CD4-positive, alpha-beta T cell treated with Interleukin-21 for 1 hour (primary cell): ENCODE results near the gene SLC5A10.
A peak's percentile ranks its signal among the peaks of the same experiment; 100 is the strongest.
"Not testable (repeated sequence)": the region's sequence is repeated elsewhere in the genome, so short reads cannot be mapped to it uniquely, and the experiment has no call there.

Experiments used
- DNase-seq: peaks from one replicate; pipeline ENCODE4 v3.0.0-alpha.2; 2020

The SLC5A10 gene

DNA sequence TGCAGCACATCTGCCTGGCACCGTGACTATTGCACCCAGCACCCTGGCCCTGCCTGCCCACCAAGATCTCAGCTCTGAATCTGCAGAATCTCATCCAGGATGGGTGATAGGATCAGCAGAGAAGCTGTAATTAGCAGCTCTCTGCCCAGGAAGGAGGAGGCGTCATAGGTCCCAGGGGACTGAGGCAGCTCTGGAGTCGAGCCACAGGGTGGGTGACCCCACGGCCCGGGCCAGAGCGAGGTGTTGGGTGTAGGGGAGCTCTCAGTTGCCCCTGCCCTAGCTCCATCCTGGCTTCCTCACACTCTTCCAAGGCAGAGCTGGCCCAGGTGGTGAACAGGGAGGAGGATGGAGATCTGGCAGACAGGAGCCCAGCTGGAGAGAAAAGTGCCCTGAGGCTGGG is 70.8 kb downstream of the SLC5A10 start:
- DNase-seq, result no peak

DNA sequence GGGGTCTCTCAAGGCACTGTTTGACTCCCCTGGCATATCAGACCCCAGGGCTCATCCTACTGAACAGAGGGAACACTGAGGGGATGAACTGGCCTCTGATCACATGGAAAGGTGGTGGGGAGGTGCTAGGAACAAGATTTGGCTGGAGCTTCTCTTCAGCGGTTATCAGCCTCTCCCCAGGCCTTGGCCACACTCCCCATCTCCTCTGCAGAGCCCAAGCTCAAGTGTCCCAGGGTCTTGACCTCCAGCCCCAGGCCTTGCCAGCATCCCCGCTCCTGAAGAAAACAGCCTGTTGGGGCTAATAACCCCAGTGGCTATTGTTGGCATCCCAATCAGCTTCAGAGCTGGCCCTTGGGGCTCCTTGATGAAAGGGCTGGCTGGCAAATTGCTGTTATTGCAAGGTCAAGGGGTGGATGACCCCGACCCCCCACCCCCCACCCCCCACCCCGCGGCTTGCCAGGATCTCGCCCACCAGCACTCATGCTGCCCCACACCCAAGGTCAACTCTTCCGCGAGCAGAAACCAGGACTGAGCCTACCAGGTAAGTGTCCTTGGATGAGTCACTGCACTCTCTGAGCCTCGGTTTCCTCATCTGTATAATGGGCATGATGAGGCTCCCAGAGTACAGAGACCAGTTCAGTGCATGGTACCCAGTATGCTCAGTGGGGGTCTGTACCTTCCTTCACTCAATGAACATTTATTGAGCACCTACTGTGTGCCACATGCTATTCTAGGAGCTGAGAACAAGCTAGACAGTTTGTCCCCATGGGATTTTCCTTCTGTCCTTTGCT is 71.4 kb downstream of the SLC5A10 start:
- DNase-seq, result no peak

DNA sequence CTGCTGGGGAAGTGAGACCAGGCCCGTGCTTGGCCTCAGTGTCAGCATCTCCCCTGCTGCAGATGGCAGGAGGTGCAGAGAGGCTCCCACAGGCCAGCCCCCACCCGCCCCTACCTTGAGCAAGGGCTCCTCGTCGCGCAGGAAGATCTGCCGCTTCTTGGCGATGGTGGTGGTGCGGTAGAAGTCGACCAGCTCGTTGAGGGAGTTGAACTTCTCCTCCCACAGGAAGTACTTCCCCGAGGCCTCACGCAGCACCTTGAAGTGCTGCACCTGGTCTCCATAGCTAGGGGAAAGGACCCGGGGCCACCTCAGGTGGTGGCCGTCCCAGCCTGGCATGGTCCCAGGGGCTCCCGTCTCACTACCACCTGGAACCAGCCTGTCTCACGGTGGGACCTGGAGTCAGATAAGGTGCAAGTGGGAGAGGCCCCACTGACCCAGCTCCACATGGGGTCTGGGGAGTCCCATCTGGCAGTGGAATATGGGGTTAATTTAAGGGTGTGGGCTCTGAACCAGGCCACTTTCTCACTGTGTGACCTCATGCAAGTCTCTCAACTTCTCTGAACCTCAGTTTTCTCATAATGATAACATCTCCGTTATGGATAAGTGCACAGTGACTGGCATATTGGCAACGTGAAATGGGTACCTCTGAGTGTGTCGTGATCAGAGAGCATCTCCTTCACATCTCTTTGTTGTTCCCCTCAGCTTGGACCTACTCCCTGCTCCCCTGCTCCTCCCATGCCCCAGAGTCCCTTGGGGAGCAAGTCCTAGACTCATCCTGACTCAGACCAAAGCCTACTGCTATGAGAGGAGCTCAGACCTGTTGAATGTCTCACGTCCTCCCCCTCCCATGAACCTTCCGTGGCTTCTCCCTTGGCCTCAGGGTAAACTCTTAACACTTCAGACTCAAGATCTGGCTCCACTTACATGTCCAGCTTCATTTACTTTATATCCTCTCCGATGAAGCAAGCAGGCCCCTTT is 72.4 kb downstream of the SLC5A10 start:
- DNase-seq, result no peak

DNA sequence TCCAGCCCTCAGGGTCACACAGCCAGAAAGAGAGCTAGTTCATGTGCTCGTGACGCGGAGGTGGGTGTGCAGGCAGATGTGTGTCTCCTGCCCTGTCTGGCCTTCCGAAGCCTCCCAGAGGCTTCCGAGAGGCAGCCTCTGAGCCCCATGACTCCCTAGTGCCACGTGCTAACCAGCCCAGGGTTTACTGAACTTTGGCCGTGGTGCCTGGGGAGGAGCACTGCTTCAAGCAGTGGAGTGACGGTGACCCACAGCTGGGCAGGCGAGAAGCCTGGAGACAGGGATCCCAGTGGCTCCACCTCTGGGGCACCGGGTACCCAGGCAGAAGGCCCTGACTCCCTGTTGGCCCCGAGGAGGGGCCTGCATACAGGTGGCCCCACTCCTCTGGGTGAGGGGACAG is 76.7 kb downstream of the SLC5A10 start:
- DNase-seq, result not testable (repeated sequence)

DNA sequence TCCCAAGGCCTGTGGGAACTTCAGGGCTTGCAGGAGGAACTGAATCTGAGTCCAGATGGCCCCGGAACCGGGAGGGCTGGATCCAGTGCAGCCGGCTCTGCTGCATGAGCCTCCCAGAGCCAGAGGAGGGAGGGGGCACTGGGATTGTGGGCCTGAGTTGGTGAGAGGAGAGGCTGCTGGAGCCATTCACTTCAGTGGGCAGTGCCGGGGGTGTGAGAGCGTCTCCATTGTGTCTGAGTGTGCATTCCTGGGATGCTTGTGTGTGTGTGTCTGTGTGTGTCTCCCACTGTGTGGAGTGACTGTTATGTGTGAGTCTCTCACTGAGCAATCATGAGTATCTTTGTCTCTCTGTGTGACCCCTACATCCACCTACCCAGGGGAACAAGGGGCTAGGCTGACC is 77.8 kb downstream of the SLC5A10 start:
- not testable (repeated sequence) for DNase-seq

DNA sequence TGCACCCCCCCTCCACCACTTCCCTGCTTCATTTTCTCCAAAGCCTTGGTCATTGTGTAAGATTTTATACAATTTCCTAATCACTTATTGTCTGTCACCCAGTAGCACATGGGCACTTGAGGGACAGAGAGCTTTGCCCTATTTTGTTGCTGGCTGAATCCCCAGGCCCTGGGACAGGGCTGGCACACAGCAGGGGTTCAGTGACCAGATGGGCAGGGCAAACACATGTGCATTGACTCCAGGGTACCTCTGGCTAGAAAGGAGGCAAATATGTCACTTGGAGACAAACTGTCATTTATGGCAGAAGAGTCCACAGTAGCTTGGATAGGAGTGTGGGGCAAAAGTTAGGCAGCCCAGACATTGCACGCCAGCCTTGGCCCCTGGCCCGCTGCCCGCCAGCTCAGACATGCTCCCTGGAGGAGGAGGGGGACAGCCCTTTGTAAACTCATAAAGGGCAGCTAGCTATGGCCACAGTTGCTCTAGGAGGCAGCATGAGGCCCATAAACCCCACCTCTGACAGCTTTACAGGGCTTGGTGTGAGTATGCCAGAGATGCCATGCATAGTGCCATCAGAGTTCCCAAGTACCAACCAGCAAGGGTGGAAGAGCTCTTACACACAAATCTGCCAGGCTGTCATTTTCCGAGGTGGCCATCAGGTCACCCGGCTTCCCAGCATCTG is 78.9 kb downstream of the SLC5A10 start:
- not testable (repeated sequence) for DNase-seq

DNA sequence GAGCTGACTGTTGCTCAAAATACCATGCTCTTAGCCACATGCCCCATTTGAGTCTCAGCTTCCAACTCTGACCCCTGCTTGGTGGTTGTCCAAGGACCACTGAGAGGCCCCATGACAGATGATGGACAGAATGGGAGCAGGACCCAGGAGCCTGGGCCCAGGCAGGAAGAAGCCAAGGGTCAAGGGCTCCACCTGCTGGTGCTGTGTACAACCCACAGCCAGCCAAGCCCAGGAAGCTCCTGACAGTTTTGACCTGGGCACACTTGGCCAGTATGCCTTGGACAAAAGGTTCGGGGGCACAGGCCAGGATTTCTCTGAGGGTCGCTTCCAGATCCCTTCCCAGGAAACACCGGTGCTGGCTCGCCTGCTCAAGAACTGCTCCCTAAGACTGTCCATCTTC is 79.8 kb downstream of the SLC5A10 start:
- peak; percentile 52 for DNase-seq

DNA sequence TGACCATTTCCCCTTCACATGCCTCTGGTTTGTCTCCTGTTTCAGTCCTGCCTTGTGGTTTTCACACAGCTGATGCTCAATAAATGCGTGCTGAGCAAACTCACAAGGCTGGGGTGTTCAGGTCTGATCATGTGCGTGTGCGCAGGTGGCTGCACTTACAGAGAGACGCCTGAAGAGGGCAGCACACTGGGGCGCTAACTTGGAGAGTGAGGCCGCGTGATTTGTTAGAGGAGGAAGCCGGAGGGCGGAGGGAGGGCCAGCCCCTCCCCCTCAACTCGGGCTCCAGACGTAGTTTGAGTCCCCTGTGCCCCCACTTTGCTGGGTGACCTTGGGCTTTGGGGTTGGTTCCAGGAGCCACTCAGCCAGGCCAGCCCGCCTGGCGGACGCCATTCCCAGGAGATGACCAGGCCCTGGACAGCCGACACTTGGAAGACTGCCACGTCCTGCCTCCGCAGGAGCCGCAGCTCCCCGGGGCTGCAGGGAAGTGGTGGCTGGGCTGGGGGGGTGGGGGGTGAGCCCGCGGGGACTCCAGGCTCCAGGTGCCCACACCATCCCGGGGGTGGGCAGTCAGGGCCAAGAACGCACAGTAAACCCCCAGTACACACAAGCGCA is 80.5 kb downstream of the SLC5A10 start:
- DNase-seq, result not testable (repeated sequence)

DNA sequence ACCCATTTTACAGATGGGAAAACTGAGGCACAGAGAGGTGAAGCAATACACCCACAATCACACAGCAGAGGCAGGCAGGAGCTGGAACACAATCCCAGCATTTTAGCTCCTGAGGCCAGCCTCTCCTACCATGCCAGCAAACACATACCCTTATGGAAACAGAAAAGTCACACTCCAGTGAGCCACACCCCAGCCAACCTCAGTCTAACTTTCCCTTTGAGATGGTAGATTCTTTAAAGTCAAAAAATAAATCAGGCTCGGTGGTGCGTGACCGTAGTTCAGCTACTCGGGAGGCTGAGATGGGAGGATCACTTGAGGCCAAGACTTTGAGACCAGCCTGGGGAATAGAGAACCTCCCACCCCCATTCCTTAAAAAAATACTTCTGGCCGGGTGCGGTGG is 84.2 kb downstream of the SLC5A10 start:
- not testable (repeated sequence) for DNase-seq

DNA sequence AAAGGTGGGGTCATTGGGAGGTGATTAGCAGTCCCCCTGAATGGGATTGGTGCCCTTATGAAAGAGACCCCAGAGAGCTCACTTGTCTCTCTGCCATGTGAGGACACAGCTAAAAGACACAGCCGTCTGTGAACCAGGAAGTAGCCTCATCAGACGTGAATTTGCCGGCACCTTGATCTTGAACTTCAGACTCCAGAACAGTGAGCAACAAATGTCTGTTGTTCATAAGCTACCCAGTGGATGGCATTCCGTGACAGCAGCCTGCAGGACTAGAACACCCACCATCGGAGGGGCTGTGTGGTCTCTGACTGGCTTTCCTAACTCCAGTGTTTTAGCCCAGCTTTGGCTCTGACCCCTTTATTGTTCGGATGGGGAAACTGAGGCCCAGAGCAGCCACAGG is 85.6 kb downstream of the SLC5A10 start:
- not testable (repeated sequence) for DNase-seq

DNA sequence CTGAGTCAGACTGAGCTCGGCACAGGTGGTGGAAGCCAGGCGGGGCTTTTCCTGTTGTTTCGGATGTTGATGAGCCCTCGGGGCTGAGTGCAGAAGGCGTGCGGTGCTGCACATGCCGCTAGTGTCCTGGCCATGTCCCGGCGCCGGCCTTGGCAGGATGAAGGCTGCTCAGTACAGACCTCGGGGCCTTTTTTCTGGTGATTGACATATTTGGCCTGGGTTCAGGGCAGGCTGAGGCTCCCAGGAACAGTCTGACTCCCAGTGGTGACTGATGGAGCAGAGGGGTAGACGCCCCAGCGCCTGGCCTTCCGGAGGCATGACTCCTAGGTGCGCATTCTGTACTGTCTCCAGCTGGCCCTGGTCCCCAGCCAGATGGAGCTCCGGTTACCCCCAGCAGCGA is 86.0 kb downstream of the SLC5A10 start:
- not testable (repeated sequence) for DNase-seq

DNA sequence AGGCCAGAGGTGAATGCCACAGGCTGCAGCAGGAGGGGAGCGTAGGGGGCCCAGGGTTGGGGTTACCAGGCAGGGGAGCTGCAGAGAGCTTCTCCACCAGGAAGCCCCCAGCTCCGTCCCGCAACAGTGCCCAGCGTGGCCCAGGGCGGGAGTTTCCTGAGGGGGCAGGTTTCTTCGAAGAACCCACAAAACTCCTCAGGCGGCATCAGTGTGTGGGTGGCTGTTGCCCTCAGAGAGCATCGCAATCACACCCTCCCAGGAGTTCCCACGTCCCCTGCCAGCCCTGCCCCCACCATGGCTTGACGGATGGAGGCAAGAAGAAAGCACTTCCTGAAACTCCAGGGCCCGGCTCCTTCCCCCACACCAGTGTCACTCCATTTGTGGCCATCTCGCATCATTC is 86.8 kb downstream of the SLC5A10 start:
- DNase-seq, result not testable (repeated sequence)

DNA sequence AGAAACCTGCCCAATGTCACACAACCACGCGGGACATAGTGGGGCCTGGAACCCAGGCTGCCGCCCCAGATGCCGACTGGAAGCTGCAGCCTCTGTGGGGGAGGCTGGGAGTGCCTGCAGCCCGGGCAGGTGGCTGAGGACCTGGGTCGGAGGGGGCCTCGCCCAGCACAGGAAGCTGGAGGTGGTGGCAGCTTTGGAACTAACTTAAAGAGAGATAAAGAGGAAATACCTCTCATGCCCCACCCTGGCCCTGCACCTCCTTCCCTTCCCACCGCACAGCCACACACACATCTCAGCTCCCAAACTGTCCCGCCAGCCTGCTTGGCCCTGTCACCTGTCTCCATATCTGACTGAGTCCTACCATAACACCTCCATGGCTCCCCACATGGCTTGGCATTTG is 88.4 kb downstream of the SLC5A10 start:
- DNase-seq, result not testable (repeated sequence)

DNA sequence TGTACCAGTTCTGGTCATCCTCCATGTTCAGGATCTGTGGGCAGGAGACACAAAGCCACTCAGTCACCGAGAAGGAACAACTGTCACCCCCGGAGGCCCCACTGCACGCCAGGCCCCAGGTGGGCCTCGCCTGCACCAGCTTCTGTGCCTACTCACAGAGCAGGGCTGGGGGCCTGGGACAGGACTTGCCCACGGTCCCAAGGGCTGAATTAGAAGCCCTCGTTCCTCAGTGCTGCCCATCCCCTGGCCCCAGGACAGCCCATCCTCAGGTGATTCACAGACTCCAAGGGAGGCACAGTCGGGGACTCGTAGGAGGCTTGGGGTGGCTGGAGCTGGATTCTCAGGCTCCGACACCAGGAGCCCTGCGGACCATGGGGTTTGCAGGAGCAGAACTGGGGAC is 89.9 kb downstream of the SLC5A10 start:
- DNase-seq, result not testable (repeated sequence)

DNA sequence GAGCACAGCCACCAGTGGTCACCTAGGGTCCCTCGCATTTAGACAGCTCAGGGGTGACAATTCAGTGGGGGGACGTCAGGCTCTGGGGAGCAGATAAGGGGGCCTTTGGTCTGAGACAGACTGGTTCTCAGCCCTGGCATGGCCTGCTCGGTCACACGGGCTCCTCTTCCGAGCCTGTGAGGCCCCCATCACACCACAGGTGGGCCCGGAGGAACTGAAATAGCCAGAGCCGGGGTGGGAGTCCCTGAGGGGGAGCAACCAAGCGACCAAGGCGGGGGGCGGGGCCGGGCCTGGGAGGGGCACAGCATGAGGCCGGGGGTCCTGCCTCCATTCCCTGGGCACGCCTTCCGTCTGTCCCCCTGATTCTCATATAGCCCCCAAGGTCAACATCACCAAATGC is 90.4 kb downstream of the SLC5A10 start:
- not testable (repeated sequence) for DNase-seq

DNA sequence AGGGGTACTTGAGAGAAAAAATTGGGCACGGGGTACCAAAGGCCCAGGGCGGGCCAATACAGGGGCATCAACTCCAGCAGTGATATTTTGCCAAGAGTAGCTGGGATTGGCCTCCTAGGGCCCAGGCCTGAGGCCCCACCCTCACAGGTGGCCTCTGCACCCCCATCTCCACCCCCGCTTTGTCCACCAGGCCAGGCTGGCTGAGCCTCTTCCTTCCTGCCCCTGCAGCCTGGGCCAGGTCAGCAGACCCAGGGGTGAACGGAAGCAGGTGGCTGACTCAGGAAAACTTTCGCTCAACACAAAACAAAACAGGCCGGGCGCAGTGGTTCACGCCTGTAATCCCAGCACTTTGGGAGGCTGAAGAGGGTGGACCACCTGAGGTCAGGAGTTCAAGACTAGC is 91.1 kb downstream of the SLC5A10 start:
- DNase-seq, result not testable (repeated sequence)

DNA sequence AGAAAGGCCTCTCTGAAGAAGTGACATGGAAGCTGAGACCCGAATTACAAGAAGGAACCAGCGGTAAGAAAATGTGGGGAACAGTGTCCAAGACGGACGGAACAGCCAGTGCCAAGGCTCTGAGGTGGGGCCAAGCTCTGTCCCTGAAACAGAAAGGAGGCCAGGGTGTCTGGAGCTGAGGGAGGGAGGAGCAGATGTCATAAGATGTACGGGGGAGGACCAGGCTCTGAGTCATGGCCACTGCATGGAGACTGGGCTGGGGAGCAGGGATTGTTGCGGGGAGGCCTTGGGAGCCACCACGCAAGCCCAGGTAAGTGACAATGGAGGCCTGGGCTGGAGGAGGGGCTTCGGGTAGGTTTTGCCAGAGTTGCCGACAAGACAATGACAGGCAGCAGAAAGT is 92.7 kb downstream of the SLC5A10 start:
- not testable (repeated sequence) for DNase-seq

DNA sequence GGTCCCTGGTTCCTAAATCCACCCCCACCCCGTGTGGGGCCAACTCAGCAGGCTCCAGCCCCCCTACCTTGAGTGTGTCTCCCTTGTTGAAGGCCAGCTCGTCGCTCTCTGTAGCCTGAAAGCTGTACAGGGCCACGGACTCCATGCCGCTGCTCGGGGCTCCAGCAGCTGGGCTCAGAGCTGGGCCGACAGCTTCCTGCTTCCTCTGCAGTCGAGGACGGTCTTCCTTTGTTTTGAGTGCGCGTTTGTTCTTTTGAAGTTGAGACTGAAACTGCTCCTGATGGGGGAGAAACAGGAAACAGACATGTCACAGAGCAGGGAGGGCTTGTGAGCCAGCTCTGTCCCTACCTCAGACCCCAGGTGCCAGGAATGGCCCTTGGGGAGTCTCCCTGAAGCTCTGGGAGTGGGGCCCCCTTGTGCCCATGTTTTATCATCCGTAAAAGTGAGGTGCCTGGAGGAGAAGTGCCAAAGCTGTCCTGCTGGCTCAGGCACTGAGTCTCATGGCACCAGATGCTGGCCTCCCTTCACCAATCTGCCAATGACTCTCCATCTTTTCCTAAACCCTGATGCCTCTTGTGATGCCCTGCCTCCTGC is 94.9 kb downstream of the SLC5A10 start, which contains the start of gene GRAP:
Gene GRAP (minus strand): TSS at position 176 of the 594 bp plus-strand sequence. CDS start 31 bp downstream, at position 145.
- DNase-seq, result not testable (repeated sequence)

DNA sequence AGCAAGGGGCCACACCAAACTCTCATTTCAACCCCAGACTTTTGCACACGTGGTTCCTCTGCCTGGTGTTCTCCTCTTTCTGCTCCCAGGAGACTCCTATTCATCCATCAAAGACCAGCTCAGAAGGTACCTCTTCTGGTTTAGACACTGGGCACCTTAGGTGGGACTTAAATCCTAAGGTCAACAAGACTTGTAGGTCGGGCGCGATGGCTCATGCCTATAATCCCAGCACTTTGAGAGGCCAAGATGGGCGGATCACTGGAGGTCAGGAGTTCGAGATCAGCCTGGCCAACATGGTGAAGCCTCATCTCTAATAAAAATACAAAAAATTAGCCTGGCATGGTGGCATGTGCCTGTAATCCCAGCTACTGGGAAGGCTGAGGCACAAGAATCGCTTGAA is 95.5 kb downstream of the SLC5A10 start:
- DNase-seq, result not testable (repeated sequence)

DNA sequence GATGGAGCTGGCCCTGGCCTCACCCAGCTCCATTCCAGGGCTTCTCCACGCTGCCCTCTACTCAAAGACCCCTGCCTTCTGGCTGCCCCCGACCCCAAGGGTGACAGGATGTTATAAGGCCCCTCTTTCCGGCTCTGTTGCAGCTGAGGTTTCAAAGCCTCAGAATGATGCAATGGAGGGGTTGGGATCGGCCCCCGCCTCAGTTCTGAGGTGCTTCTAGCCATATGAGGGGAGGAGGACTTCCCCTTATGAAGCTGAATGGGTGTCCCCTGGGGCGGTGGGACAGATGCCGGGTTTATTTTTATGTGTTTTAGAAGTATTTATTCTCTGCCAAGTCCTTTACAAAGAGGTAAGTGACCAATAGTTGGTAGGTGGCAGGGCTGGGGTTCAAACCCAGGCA is 96.9 kb downstream of the SLC5A10 start:
- not testable (repeated sequence) for DNase-seq

DNA sequence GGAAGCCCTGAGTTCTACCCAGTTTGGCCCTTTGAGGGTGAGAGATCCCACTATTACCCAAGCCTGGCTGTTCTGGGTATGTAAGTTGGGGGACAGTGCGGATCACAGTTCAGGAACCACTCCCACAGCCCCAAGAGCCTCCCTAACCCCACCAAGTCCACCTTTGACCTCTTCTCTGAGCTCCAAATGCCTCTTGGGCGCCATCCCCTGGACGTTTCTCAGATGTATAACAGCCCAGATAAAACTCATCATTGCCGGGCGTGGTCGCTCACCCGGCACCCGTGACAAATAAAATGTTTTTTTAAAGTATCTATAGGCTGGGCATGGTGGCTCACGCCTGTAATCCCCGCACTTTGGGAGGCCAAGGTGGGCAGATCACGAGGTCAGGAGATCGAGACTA is 103.5 kb downstream of the SLC5A10 start:
- DNase-seq, result not testable (repeated sequence)
